Hypothalamus (tissue), 51 donors: ENCODE data around the gene TIFAB.
A peak's percentile ranks its signal among the peaks of the same experiment; 100 is the strongest.

ENCODE experiments used
- DNase-seq, 51 donors: peaks; one replicate each; lab custom pipeline; 2025; lab: John Stamatoyannopoulos, UW

Gene TIFAB

GRCh38 chr5:135460246-135461033, 8.3 kb upstream of the TIFAB start:
- DNase-seq = no peak

DNA sequence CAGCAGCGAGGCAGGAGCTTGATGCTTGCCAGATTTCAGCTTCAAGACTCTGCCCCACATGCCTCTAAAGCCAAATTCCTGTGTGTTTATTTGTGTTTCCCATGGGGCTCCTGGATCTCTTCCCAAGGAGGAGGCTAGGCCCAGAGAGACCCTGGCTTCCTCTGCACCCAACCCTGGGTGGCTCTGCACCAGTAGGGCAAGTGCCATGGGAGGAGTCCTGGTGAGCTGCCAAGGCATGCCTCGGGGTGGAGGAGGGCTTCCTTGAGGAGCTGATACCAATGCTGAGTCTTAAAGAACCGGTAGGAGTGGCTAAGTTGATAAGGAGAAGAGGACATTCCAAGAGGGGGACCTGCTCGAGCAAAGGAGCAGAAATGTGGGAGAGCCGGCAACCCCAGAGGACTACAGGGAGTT, 6.8 kb upstream of the TIFAB start:
- DNase-seq = peak in 2 of 51 donors; percentile 7 to 34

DNA sequence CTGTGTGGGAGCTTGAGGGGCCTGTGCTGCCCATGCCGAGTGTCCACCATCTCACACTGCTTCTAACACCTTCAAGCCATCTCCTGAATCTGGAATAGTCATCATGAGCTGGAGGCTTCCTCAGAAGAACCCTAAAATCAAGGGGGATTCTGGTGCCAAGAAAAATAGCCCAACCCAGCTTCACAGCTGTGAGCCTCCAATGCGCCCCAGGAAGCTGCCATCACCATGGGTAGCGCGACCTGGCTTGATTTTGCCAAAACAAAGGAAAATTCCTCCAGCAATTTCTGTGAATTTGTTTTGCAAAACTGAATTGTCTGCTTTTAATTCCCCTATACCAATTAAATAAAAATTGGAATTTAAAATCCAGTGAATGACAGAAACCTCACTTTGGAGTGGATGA, 6.2 kb upstream of the TIFAB start:
- no peak for DNase-seq

DNA sequence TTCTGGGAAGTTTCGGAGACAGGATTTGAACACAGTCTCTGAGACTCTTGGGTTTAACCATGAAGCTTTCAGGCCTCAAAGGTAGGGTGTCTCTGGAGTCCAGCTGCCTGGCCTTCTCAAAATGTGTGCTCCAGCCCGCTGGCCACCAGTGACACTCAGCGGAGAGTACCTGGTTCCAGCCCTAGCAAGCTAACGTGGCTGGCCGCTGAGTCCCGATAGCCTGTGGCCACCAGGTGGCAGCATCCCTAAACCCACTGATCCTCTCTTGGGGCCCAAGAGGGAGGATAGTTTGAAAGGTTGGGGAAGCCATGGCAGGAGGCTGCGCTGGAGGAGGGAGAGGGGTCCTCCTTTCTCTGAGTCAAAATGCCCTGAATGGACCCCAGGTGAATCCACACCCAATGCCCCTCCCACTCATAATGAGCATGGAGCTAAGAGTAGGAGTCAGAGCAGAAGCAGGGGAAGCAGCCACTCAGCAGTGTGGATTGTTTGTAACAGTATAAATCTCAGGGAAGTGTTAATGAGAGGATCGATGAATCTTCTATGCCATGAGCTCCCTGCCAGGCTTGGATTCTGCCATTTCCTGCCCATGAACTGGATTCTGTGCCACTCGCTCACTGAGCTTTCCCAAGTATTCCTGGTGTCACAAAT, 5.4 kb upstream of the TIFAB start:
- peak in 19 of 51 donors; percentile 10 to 68 (median 30) for DNase-seq

DNA sequence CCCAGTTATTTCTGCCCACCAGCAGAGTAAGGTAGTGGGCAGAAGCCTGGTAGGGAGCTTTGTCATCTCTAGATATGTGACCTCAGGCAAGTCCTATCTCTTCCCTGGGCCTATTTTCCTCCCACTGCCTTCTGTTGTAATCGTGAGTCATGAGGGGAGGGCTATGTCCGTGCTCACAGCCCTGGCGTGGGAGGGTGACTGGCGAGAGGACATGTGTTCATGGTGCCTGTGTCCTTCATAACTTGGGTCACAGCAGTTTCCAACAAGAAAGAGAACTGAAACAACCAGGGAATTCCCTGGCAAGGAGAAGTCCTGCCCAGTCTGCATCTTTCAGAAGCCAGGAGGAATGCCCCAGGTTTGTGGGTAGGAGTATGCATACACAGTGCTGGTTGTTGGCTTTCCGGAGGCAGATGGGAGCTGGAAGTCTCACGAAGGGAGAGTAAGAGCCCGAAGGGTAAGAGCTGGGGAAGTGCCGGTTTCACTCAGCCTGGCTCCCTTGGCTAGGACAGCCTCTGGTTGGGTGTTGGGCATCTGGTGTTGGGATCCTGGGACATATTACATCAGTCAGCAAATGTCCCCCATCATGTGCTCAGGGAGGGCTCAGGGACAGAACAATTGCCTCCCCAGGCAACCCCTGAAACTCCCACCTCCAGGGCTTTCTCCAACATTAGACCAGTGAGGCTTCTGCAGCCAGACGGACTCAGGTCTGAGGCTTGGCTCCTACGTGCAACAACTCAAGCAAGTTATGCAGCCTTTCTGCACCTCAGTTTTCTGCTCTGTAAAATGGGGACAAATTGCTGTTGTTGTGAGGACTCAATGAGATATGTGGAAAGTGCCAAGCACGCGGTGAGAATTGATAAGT, 4.3 kb upstream of the TIFAB start:
- peak in 4 of 51 donors; percentile 14 to 46 (median 28) for DNase-seq

- DNase-seq = no peak
Measured at GRCh38 chr5:135455876-135456237, 3.7 kb upstream of the TIFAB start.

GRCh38 chr5:135454946-135455345, 2.8 kb upstream of the TIFAB start:
- no peak for DNase-seq

DNA sequence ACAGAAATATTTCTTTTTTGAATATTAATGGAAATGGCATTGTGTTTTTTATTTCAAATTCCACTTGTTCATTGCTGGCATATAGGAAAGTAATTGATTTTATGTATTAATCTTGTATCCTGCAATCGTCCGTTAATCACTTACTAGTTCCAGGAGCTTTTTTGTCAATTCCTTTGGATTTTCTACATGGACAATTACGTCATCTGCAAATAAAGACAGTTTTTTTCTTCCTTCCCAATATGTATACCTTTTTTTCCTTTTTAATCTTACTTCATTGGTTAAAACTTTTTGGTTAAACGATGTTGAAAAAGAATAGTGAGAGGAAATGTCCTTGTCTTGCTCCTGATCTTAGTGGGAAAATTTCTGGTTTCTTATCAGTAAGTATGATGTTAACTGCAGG, 1.5 kb upstream of the TIFAB start:
- DNase-seq = no peak

DNA sequence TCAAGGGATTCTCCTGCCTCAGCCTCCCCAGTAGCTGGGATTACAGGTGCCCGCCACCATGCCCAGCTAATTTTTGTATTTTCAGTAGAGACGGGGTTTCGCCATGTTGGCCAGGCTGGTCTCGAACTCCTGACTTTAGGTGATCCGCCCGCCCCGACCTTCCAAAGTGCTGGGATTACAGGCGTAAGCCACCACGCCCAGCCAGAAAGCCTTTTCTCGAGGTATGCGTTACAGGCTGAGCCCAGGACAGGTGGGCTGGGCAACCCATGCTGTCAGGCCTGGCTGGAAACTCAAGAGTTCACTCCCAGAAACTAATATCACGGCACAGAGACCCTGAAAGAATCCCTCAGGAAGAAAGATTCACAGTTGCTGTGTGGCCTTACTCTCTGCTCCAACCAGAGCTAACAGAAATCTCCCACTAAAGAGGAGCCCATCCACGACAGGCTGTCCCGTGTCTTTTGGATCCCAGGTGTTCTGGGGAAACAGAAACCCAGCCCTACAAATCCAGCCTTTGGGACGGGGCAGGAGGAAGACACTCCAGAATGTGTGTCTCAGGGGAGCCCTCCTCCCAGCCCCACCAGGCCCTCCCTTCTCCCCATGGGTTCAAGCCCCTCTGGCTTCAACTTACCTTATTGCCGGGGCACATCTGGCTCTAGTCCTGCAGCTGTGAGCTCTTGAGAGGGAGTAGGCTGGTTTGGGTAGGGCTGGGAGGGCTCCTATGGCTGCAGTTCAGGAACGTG, 400 bp downstream of the TIFAB start:
- no peak for DNase-seq

GRCh38 chr5:135450952-135451351, 1.2 kb downstream of the TIFAB start:
- DNase-seq = no peak

DNA sequence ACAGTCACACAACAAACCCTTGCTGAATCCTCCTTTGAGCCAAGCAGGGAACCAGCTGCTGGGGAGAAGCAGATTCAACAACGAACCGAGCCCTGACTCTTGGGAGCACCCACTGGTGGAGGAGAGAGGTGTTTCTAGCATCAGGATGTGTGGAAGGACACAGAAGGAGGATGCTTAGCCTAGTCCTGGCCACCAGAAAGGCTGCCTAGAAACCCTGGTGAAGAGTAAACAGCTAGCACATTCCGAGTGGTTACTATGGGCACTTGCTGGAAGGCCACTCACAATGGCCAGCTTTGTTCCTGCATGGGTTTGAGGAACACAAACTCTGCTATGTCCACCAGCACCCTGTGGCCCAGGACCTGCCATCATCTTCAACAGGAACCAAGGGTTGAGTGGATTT, 1.8 kb downstream of the TIFAB start:
- DNase-seq = peak in 3 of 51 donors; percentile 24 to 35 (median 34)

GRCh38 chr5:135449644-135450043, 2.5 kb downstream of the TIFAB start:
- DNase-seq = no peak

DNA sequence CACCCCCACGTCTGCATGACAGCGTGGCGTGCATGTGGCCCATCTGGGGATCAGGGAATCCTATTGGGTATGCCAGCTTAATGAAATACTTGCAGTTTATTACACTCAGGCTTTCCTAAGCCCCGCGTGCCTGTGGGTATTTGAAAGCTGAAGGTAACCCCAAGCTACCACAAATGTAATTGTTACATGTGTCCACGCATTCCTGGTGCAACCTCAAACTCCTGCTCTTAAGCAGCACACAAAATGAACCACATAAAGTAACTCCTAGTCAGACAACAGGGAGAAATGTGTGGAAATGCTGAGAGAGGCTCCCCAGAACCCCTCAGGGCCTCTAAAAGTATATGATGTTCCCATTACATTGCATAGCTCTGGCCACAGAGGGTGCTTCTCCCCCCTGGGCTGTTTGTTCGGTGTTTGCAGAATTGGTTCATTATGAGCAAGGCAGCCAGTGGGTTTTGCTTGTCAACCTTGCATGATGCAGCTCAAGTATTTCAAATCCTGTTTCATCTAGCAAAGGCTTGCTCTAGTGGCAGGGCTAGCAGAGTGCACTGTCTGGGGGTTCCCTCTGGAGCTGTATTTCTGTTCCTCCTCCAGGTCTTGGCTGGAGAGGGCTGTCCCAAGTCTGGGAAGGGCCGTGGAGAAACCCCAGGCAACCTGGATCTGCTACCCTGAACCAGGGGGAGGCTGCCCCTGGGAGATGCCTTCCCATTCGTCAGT, 3.2 kb downstream of the TIFAB start:
- DNase-seq = no peak

DNA sequence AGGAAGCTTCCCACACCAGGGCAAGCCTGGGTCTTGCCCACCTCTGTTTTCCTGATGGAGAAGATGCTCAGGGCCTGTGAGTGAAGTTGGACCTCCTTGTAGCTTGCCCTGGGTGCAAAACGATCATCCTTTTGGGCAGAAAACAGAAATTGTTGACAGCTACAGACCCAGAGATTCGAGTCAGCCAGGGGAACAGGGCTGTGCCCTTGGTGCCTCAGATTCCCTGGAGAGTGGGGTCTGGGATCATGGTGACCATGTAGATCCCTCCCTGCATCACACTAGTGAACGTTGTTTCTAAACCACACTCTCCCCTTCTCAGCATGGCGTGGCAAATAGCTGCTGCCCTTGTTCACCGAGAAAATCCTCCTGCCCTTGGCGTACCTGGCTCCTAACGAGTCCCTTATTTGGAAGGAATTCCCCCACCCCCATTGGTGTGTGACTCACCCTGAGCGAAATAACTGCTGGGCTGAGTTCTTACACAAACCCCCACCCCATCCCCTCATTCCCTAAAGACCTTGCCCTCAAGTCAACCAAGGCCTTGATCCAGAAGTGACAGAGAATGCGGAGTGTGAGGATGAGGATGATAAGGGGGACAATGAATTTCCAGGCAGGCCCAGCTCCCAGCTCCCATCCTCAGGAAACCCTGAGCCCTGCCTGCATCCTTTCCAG, 3.9 kb downstream of the TIFAB start:
- DNase-seq = no peak

DNA sequence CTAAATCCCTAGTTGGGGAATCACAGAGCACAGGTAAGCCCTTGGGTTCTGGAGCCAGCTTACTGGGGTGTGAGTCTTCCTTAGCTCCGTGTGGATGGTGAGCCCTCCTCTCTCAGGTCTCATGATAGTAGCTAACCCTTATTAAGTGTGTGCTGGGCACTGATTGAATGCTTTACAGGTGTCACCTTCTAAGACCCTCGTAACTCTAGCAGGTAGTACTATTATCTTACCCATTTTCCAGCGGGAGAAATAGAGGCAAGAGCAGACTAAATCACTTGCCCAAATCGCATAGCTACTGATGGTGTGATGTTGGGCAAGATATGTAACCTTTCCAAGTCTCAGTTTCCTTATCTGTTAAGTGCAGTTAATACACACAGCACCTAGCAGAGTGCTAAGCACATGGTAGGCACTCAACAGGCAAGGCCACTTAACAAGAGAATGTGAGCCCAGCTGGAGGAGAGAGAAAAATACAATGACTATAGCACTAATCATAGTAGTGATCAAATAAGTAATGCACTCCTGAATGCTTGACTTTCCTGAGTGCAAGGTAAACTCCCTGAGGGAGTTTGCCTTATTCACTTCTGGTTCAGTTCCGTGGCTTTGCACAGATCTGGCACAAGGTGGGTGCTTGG, 4.7 kb downstream of the TIFAB start, which contains the start of gene DCANP1:
DCANP1 (minus strand) TSS at position 51 of the 632 bp plus-strand sequence. CDS start 240 bp downstream, outside the sequence.
- no peak for DNase-seq

DNA sequence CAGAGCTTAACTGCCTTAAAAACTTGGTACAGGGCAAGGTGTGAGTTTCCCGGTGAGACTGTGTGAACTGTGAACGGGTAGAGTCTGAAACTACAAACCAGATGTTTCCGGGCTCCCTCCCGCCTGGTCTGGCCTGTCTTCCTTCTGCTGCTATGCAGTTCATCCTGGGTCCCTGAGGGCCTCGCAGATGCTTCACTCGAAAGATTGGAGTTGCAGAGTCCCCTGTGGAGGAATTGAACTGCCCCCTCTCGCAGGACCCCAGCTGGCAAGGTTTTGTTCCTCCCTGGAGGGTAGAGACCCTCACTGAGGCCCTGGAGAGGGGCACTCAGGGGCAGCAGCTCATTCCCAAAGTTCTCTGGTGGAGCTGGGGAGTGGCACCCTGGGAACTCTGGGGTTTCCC, 5.5 kb downstream of the TIFAB start:
- no peak for DNase-seq

DNA sequence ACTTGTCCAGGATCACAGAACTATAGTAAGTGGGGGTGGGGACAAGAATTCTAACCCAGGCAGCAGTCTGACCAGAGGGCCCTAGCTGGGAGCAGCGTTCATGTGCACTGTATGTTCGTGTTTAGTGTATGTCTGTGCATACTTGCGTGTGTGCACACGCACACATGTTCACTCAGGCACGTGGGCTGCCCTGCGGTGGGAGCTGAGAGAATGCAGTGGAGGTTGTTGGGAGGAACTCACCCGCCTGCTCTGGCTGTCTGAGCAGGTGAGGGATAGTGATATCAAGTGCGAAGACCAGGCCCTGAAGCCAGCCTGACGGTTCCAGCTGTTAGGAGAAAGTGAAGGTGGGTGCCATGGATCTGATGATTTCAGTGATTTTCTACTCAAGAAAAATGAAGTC, 5.9 kb downstream of the TIFAB start:
- DNase-seq = no peak

- DNase-seq = no peak
Measured at GRCh38 chr5:135445306-135445985, 6.7 kb downstream of the TIFAB start.
